Mesothelial cell of epicardium (in vitro differentiated cells): ENCODE results near the gene COL3A1. TPM values are rescaled to one million over a fixed set of nuclear protein-coding genes. Genes with fewer than 3 reads are reported as not detected.

ENCODE experiments used
- DNase-seq, 2 experiments: peaks; one replicate each; pipeline ENCODE4 v3.0.0; 2021; ENCODE audit warnings: low spot score in 2 of 2; ENCODE audit not compliant: unreplicated experiment in 2 of 2
- H3K27ac Mint-ChIP-seq: 2 replicates; pipeline ENCODE4 v1.8.0; 2021; ENCODE audit warnings: mixed read lengths
- H3K27me3 Mint-ChIP-seq: 2 replicates; pipeline ENCODE4 v1.8.0; 2021; ENCODE audit warnings: low read depth, mixed read lengths
- H3K36me3 Mint-ChIP-seq: 2 replicates; pipeline ENCODE4 v1.8.0; 2021; ENCODE audit warnings: mixed read lengths
- H3K4me1 Mint-ChIP-seq: 2 replicates; pipeline ENCODE4 v1.8.0; 2021; ENCODE audit warnings: mixed read lengths
- H3K4me3 Mint-ChIP-seq: 2 replicates; pipeline ENCODE4 v1.8.0; 2021; ENCODE audit warnings: mild to moderate bottlenecking, moderate library complexity, mixed read lengths
- H3K9me3 Mint-ChIP-seq: 2 replicates; pipeline ENCODE4 v1.8.0; 2021; ENCODE audit warnings: mixed read lengths
- CTCF ChIP-seq: fragments of 200-600 bp; sonication (generic); IDR thresholded peaks from one replicate; pipeline ENCODE4 v1.5.0; 2021; ENCODE audit warnings: antibody characterized with exemption; ENCODE audit not compliant: unreplicated experiment
- total RNA-seq: library from RNA; stranded (reverse); gene quantifications from 3 replicates; pipeline ENCODE4 v1.2.1, GENCODE V29; 2021

Gene COL3A1
- total RNA-seq, 1 donor from 2014 or later: 7,569 TPM

- TF ChIP-seq CTCF: no peak
- no peaks in the 10 kb centered on the region for H3K27me3 Mint-ChIP-seq
- H3K4me1 Mint-ChIP-seq: peaks cover 32% of the 10 kb centered on the region
- no peak for DNase-seq
- H3K4me3 Mint-ChIP-seq: peak overlapping the region; percentile 2
- H3K36me3 Mint-ChIP-seq: peaks cover 51% of the 10 kb centered on the region
- no peaks in the 10 kb centered on the region for H3K9me3 Mint-ChIP-seq
- H3K27ac Mint-ChIP-seq: peak overlapping the region; percentile 89
These were observed 19.1 kb downstream of the COL3A1 start for GRCh38 chr2:188993247-188993646.

GRCh38 chr2:188997263-188997662 is 23.1 kb downstream of the COL3A1 start:
- peak overlapping the region; percentile 96 for H3K27ac Mint-ChIP-seq
- peaks cover 46% of the 10 kb centered on the region for H3K4me1 Mint-ChIP-seq
- TF ChIP-seq CTCF: no peak

GRCh38 chr2:189000221-189000620 is 26.0 kb downstream of the COL3A1 start:
- TF ChIP-seq CTCF: no peak
- Mint-ChIP-seq H3K27ac (peak overlapping the region; percentile 95), H3K9me3 (no peaks in the 10 kb centered on the region), H3K36me3 (peaks cover 53% of the 10 kb centered on the region), H3K4me3 (no peak overlapping the region), H3K27me3 (no peaks in the 10 kb centered on the region), H3K4me1 (peaks cover 42% of the 10 kb centered on the region)
- DNase-seq: no peak

More at GRCh38 chr2:188997263-188997662, 23.1 kb downstream of the COL3A1 start:
- Mint-ChIP-seq H3K36me3 (peaks cover 55% of the 10 kb centered on the region), H3K9me3 (no peaks in the 10 kb centered on the region), H3K4me3 (no peak overlapping the region), H3K27me3 (no peaks in the 10 kb centered on the region)
- DNase-seq: no peak

GRCh38 chr2:189002079-189002478 is 27.9 kb downstream of the COL3A1 start:
- Mint-ChIP-seq H3K4me1 (peaks cover 44% of the 10 kb centered on the region), H3K27ac (peak overlapping the region; percentile 96), H3K27me3 (no peaks in the 10 kb centered on the region), H3K4me3 (no peak overlapping the region), H3K36me3 (peaks cover 54% of the 10 kb centered on the region), H3K9me3 (no peaks in the 10 kb centered on the region)
- no peak for DNase-seq
- no peak for TF ChIP-seq CTCF

GRCh38 chr2:189008555-189009262 is 34.5 kb downstream of the COL3A1 start:
- peaks cover 33% of the 10 kb centered on the region for H3K4me1 Mint-ChIP-seq
- H3K4me3 Mint-ChIP-seq: no peak overlapping the region

More at GRCh38 chr2:189008555-189009262, 34.5 kb downstream of the COL3A1 start:
- TF ChIP-seq CTCF: no peak
- H3K27ac Mint-ChIP-seq: peak overlapping the region; percentile 84
- no peaks in the 10 kb centered on the region for H3K27me3 Mint-ChIP-seq
- peaks cover 62% of the 10 kb centered on the region for H3K36me3 Mint-ChIP-seq
- DNase-seq: no peak
- H3K9me3 Mint-ChIP-seq: no peaks in the 10 kb centered on the region
